Sigmoid colon (tissue), 7 donors: Measurements from ENCODE around the gene NFX1. TPM values are rescaled to one million over a fixed set of nuclear protein-coding genes. Genes with fewer than 3 reads are reported as not detected.

Source experiments
- DNase-seq: peaks from one replicate; pipeline ENCODE4 v3.0.0-alpha.2; 2019
- H3K27ac ChIP-seq, 4 donors: fragments of 200-600 bp; sonication (generic); one replicate each; pipeline ENCODE4 v1.5.1; 2016 to 2019; ENCODE audit warnings: mild to moderate bottlenecking in 1 of 4
- H3K27me3 ChIP-seq, 3 donors: fragments of 200-600 bp; sonication (generic); one replicate each; pipeline ENCODE4 v1.5.1; 2019; ENCODE audit warnings: mild to moderate bottlenecking in 1 of 3
- H3K36me3 ChIP-seq, 4 donors: fragments of 200-600 bp; sonication (generic); one replicate each; pipeline ENCODE4 v1.5.1; 2016 to 2019
- H3K4me1 ChIP-seq, 4 donors: fragments of 200-600 bp; sonication (generic); one replicate each; pipeline ENCODE4 v1.5.1; 2017 to 2019
- H3K4me3 ChIP-seq, 4 donors: fragments of 200-600 bp; sonication (generic); one replicate each; pipeline ENCODE4 v1.5.1; 2017 to 2019; ENCODE audit warnings: mild to moderate bottlenecking in 2 of 4, moderate library complexity in 1 of 4
- H3K9me3 ChIP-seq, 4 donors: fragments of 200-600 bp in 3 of 4; sonication (generic) in 3 of 4; one replicate each; pipeline versions ENCODE4 v1.5.1 to v1.6.1; 2013 to 2019
- EP300 ChIP-seq, 4 donors: sonication (generic); formaldehyde crosslinking; IDR thresholded peaks; one replicate each; pipeline ENCODE4 v1.6.1; 2017; ENCODE audit warnings: antibody characterized with exemption in 4 of 4
- POLR2A ChIP-seq, 2 donors: fragments of 450-650 bp; IDR thresholded peaks; one replicate each; pipeline ENCODE4 v1.6.1; 2016; ENCODE audit warnings: antibody characterized with exemption in 2 of 2, mild to moderate bottlenecking in 2 of 2, moderate library complexity in 2 of 2
- POLR2AphosphoS5 ChIP-seq, 4 donors: sonication (generic); formaldehyde crosslinking; IDR thresholded peaks; one replicate each; pipeline ENCODE4 v1.6.1; 2017; ENCODE audit warnings: antibody characterized with exemption in 4 of 4
- WGBS, 2 donors: extraction: QIAGEN DNeasy Blood & Tissue Kit; methylation state at CpG; one replicate each; pipeline ENCODE4 v1.1.7; 2013; 5-methylcytosine and 5-hydroxymethylcytosine counted together
- intact Hi-C: fragments of 100-400 bp; cut with DNase I; formaldehyde crosslinking; loops from one replicate; pipeline ENCODE4 v1.15.1; 2023
- polyA plus RNA-seq, 3 donors: library from polyadenylated mRNA; stranded (reverse); fragments of 200-250 nt; gene quantifications; one replicate each; pipeline ENCODE4 v1.2.3, GENCODE V29; 2013
- total RNA-seq, 4 donors: library from RNA; depleted of rRNA; stranded (reverse); fragments of >200 nt; gene quantifications; one replicate each; pipeline ENCODE4 v1.1.0, GENCODE V29; 2016
- TF ChIP-seq, protein P1 (sequence below), 4 experiments: fragments of 450-650 bp in 3 of 4; fragments of 200-600 bp in 1 of 4; IDR thresholded peaks; one replicate each; pipeline ENCODE4 v1.5.1; 2016 to 2019; ENCODE audit warnings: antibody characterized with exemption in 4 of 4, mild to moderate bottlenecking in 3 of 4, moderate library complexity in 2 of 4
- donor health status: healthy with polysubstance abuse.
- donor health status: Bipolar disorder and iron deficiency.
- donor health status: healthy.

Gene NFX1
- total and polyA plus RNA-seq, 7 donors, result 15.7 to 40.7 (median 34.3) TPM

DNA sequence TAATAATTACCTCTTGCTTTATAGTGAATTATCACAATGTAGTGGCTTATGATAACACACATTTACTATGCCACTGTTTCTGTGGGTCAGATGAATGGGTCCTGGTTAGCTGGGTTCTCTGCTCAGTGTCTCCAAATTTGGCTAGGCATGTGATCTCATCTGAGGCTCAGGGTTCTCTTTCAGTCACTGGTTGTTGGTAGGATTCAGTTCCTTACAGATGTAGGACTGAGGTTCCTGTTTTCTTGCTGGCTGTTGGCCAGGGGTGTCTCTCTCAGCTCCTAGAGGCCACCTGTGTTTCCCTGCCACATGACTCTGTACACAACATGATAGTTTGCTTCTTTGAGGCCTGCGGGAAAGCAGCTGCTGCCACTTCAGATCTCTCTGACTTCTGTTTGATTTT is 7.1 kb downstream of the NFX1 start:
- 1 to 15% methylated on average over 1 of the region's 1 CpG for WGBS, 2 donors
- Histone ChIP-seq H3K27me3 (no peaks in the 10 kb centered on the region), H3K4me3 (no peak overlapping the region), H3K27ac (no peak overlapping the region), H3K36me3 (peaks cover 10 to 88% (median 18%) of the 10 kb centered on the region in 4 donors), H3K4me1 (peaks cover 0 to 50% (median 48%) of the 10 kb centered on the region in 4 donors), H3K9me3 (no peaks in the 10 kb centered on the region)
- intact Hi-C loops, result no loop called here
- DNase-seq, result peak; percentile 71
- no peak for TF ChIP-seq EP300 (IDR thresholded peaks at IDR 0.05)
- TF ChIP-seq, protein P1, sequence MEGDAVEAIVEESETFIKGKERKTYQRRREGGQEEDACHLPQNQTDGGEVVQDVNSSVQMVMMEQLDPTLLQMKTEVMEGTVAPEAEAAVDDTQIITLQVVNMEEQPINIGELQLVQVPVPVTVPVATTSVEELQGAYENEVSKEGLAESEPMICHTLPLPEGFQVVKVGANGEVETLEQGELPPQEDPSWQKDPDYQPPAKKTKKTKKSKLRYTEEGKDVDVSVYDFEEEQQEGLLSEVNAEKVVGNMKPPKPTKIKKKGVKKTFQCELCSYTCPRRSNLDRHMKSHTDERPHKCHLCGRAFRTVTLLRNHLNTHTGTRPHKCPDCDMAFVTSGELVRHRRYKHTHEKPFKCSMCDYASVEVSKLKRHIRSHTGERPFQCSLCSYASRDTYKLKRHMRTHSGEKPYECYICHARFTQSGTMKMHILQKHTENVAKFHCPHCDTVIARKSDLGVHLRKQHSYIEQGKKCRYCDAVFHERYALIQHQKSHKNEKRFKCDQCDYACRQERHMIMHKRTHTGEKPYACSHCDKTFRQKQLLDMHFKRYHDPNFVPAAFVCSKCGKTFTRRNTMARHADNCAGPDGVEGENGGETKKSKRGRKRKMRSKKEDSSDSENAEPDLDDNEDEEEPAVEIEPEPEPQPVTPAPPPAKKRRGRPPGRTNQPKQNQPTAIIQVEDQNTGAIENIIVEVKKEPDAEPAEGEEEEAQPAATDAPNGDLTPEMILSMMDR (IDR thresholded peaks at IDR 0.05), result no peak
- no peak for TF ChIP-seq POLR2AphosphoS5 (IDR thresholded peaks at IDR 0.05)
- no peak for TF ChIP-seq POLR2A (IDR thresholded peaks at IDR 0.05)

DNA sequence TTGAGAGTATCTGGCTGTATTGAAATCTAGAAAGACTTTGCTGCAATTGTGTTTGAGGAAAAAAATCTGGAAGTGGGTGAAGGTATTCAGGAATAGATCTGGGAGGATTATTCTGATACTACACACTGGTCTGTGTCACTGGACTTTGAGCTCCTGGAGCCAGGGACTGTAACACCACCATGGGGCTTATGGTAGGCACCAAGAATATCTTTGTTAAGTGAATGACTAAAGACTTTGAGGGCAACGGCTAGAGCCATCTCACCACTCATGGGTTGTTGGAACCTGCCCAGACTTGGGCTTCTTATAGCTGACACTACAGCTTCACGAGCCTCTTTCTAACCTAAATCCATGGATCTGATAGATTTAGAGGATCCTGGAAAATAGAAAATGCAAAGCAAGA is 10.2 kb downstream of the NFX1 start:
- intact Hi-C loops, result no loop called here
- Histone ChIP-seq H3K4me1 (peaks cover 0 to 36% (median 36%) of the 10 kb centered on the region in 4 donors), H3K27me3 (no peaks in the 10 kb centered on the region), H3K4me3 (no peak overlapping the region), H3K27ac (no peak overlapping the region), H3K36me3 (peaks cover 33 to 99% (median 44%) of the 10 kb centered on the region in 4 donors), H3K9me3 (no peaks in the 10 kb centered on the region)
- TF ChIP-seq POLR2AphosphoS5 (IDR thresholded peaks at IDR 0.05) (no peak), POLR2A (IDR thresholded peaks at IDR 0.05) (no peak), EP300 (IDR thresholded peaks at IDR 0.05) (no peak)
- TF ChIP-seq, protein P1 (IDR thresholded peaks at IDR 0.05), result no peak
- DNase-seq, result no peak
- 77 to 78% methylated on average over 2 of the region's 2 CpGs for WGBS, 2 donors

DNA sequence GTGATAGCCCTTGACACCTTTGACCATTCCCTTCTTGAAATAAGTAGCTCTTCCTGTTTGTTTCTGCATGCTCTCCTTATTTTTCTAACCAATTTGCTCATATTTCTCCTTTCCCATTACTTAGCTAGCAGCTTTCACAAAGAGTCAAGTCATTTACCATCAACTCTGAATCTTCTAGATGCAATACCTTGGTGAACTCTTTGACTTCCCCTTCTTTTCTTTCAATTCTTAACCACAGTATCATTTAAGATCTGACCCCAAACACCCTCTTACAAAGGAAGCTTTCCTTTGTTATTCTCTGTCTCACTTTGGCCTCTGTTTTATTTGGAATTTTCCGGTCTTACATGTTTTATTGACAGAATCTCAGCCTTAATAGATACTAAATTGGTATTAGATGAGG is 14.0 kb downstream of the NFX1 start:
- H3K36me3 ChIP-seq, result peaks cover 40 to 99% (median 67%) of the 10 kb centered on the region in 4 donors
- no peaks in the 10 kb centered on the region for H3K27me3 ChIP-seq
- TF ChIP-seq EP300 (IDR thresholded peaks at IDR 0.05) (no peak), POLR2AphosphoS5 (IDR thresholded peaks at IDR 0.05) (no peak), POLR2A (IDR thresholded peaks at IDR 0.05) (no peak)
- TF ChIP-seq, protein P1 (IDR thresholded peaks at IDR 0.05), result no peak
- 93 to 96% methylated on average over 1 of the region's 1 CpG for WGBS, 2 donors
- no peak overlapping the region for H3K4me3 ChIP-seq
- H3K27ac ChIP-seq, result no peak overlapping the region
- no peak for DNase-seq
- no peaks in the 10 kb centered on the region for H3K4me1 ChIP-seq
- H3K9me3 ChIP-seq, result no peaks in the 10 kb centered on the region
- intact Hi-C loops, result no loop called here

DNA sequence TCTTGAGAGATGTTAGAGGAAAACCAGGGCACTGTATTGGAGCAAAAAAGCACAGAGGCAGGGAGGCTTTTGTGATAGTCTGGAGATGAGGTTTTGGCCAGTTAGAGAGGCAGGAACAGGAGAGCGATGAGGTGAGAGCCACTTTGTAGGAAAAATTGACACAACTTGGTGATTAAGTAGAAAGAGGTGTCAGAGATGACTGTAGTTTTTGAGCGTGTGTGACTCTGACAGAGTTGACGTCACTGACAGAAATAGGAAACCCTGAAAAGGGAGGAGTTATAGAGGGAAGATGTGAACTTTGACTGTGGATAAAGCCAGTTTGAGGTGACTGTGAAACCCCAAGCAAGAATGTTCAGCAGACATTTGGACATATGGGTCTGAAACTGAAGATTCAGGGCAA is 15.7 kb downstream of the NFX1 start:
- no peaks in the 10 kb centered on the region for H3K27me3 ChIP-seq
- peaks cover 40 to 99% (median 79%) of the 10 kb centered on the region in 4 donors for H3K36me3 ChIP-seq
- TF ChIP-seq, protein P1 (IDR thresholded peaks at IDR 0.05), result no peak
- 87 to 91% methylated on average over 3 of the region's 3 CpGs for WGBS, 2 donors
- H3K27ac ChIP-seq, result no peak overlapping the region
- intact Hi-C loops, result no loop called here
- H3K4me3 ChIP-seq, result no peak overlapping the region
- H3K9me3 ChIP-seq, result no peaks in the 10 kb centered on the region
- H3K4me1 ChIP-seq, result no peaks in the 10 kb centered on the region
- no peak for DNase-seq

DNA sequence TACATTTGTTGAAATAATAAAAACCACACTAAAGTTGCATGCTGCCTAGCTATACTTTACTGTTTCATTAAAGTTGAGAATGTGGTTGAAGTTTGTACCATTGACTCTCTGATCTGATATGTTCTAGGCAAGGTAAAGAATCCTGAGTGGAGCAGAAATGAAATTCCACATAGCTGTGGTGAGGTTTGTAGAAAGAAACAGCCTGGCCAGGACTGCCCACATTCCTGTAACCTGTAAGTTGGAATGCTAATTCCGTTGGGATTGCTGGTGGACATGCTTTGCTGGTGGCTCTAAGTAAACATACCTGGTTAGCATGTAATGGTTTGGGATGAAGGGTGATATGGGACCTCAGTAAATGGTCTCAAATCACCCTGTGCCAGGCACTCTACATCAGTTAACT is 16.8 kb downstream of the NFX1 start:
- whole genome bisulfite sequencing, 2 donors, result 71 to 83% methylated on average over 1 of the region's 1 CpG
- Histone ChIP-seq H3K9me3 (no peaks in the 10 kb centered on the region), H3K36me3 (peaks cover 42 to 100% (median 85%) of the 10 kb centered on the region in 4 donors), H3K27ac (no peak overlapping the region), H3K27me3 (no peaks in the 10 kb centered on the region), H3K4me1 (no peaks in the 10 kb centered on the region), H3K4me3 (no peak overlapping the region)
- no peak for DNase-seq
- TF ChIP-seq POLR2A (IDR thresholded peaks at IDR 0.05) (no peak), POLR2AphosphoS5 (IDR thresholded peaks at IDR 0.05) (no peak), EP300 (IDR thresholded peaks at IDR 0.05) (no peak)
- TF ChIP-seq, protein P1 (IDR thresholded peaks at IDR 0.05), result no peak
- intact Hi-C loops, result no loop called here
